Stimulated activated effector memory CD8-positive, alpha-beta T cell treated with anti-CD3 and anti-CD28 coated beads, Interleukin-12 subunit alpha, Interleukin-12 subunit beta, amount 100 ng/mL, for 72 hours (primary cell): ENCODE data around the gene BEAN1.

Experiments used
- ATAC-seq: fragments of 150-1000 bp; cut with Tn5 transposase; 2 replicates; pipeline ENCODE4 v1.10.0; 2021
- DNase-seq, 2 donors: peaks; one replicate each; pipeline ENCODE4 v3.0.0; 2021 to 2022; ENCODE audit warnings: low spot score in 2 of 2
- H3K27ac Mint-ChIP-seq: one replicate; pipeline ENCODE4 v1.8.0; 2022; ENCODE audit warnings: mild to moderate bottlenecking, mixed read lengths
- H3K36me3 Mint-ChIP-seq: one replicate; pipeline ENCODE4 v1.8.0; 2022; ENCODE audit warnings: mild to moderate bottlenecking, mixed read lengths
- H3K4me1 Mint-ChIP-seq: one replicate; pipeline ENCODE4 v1.8.0; 2022; ENCODE audit warnings: mixed read lengths
- H3K4me3 Mint-ChIP-seq: one replicate; pipeline ENCODE4 v1.8.0; 2022; ENCODE audit warnings: mild to moderate bottlenecking, mixed read lengths
- H3K9me3 Mint-ChIP-seq: one replicate; pipeline ENCODE4 v1.8.0; 2022; ENCODE audit warnings: mixed read lengths

Gene BEAN1

DNA sequence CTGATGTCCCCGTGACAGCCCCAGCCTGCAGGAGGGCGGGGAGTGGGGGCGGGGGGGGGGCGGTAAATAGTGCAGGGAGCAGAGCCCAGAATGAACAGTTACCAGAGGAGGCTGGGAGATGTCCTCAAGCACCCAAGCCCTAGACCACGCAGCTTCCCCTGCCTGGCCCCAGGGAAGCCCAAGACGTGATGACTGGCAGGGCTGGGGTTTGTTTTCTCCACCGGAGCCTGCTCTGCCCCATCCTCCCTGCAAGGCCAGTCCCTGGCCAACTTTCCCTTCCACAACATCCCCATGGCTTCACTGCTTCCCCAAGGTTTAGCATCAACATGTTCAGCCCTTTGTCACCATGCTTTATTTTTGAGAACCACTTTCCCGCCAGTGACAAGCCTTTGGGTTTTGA lies 1.4 kb upstream of the BEAN1 start:
- DNase-seq (no peak), ATAC-seq (no peak)
- H3K4me1 Mint-ChIP-seq: peaks cover 5% of the 10 kb centered on the region
- peaks cover 9% of the 10 kb centered on the region for H3K36me3 Mint-ChIP-seq
- no peaks in the 10 kb centered on the region for H3K9me3 Mint-ChIP-seq
- H3K4me3 Mint-ChIP-seq: peak overlapping the region; percentile 31
- H3K27ac Mint-ChIP-seq: no peak overlapping the region

DNA sequence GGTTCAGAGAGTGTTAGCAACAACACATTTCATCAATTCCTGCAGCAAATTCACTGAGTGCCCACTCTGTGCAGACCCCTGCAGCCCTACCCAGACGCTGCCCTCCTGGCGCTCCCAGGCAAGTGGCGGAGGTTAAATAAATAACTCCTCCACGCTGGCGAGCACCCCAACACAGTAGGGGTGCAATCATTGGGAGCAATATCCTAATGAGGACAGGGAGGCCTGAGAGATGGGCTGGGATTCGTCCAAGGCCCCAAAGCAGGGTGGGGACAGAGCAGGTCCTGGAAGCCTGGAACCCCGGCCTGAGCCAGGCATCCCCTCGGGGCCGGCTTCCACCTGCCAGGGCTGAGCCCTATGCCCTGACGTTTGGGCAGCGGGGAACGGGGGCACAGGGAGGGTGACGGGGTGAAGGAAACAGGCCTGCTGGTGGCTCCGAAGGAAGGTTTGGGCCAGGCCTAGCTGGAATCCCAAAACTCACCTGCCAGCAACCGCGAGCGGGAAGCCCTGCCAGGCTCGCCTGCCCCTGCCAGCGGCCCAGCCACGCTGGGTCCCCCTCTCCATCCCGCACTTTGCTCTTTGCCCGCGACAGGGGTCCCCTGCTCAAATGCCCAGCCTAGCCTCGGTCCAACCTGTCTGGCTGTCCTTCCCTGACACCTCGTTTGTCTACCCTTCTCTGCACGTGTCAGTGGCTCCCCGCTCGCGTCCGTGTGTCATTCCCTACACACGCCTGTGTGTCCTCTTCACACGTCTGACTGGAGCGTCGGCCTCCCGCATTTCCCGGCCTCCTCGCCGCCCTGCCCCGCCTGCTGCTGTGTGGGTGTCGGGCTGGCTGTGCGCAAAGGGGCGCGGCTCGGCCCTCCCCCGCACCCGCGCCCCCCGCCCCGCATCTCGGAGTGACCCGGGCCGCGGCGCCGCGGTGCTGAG lies 721 bp upstream of the BEAN1 start:
- ATAC-seq: peak; percentile 9
- Mint-ChIP-seq H3K36me3 (peaks cover 9% of the 10 kb centered on the region), H3K9me3 (no peaks in the 10 kb centered on the region), H3K4me1 (peaks cover 5% of the 10 kb centered on the region), H3K27ac (no peak overlapping the region), H3K4me3 (peak overlapping the region; percentile 31)
- no peak for DNase-seq

DNA sequence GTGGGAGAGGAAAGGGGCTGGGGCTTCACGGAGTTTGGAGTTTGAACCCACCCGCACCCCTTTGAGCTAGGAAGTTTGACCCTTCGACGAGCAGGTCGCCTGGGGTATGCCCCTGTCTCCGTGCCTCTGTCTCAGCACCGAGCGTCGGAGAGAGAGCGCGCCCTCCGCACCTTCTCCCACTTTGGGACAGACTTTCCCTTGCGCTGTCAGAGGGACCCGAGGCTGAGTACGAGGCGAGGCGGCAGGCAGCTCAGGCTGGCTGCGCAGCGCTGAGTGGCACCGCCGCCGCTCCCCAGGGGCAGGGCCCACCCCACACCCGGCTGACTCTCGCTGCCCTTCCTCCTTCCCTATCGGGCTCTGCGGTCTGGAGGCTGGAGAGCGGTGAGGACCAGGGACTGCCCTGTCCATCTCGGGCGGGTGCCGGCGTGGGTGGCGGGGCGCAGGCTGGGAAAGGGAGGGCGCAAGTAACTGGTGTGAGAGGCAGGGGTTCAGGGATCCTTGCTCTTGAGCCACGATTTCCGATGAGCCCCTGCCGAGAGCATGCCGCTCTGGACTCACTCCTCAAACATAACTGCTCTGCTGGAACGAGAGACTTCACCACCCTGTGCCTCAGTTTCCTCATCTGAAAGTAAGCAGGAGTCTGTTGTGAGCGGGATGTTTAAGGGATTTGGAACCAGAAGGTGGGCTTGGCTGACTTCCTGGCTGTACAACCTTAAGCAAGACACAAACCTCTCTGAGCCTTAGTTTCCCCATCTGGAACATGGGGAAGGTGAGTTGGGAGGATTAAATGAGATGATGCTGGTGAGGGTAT lies 981 bp downstream of the BEAN1 start:
- H3K9me3 Mint-ChIP-seq: no peaks in the 10 kb centered on the region
- H3K36me3 Mint-ChIP-seq: peaks cover 9% of the 10 kb centered on the region
- H3K4me1 Mint-ChIP-seq: peaks cover 5% of the 10 kb centered on the region
- ATAC-seq: peak; percentile 31
- no peak overlapping the region for H3K27ac Mint-ChIP-seq
- DNase-seq: no peak
- peak overlapping the region; percentile 20 for H3K4me3 Mint-ChIP-seq

DNA sequence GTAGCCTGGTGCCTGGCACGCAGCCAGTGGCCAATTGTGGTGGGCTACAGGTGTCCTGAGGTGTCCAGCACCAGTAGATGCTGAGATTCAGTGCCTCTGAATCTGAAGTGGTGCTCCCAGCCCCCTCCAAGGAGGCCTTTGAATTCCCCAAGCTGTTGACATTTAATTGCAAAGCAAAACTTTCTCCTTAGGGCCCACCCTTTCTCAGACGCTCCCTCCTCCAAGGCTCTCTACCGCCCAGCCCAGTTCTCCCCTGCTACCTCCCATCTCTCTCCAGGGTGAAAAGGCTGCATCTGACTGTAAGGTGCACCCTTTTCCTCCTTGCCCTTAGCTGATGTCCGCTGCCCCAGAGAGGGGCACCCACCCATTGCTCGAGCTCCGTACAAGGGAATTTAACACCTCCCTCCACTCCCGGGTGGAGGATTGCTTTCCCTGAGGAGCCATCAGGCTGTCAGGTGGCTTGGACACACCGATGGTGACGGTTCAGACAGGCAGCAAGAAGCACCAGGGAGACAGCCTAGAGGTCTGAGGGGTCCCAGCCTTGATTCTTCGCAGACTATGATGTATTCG lies 1.7 kb downstream of the BEAN1 start:
- DNase-seq (no peak), ATAC-seq (no peak)
- Mint-ChIP-seq H3K4me1 (peaks cover 5% of the 10 kb centered on the region), H3K4me3 (peak overlapping the region; percentile 20), H3K9me3 (no peaks in the 10 kb centered on the region), H3K36me3 (peaks cover 9% of the 10 kb centered on the region), H3K27ac (no peak overlapping the region)

DNA sequence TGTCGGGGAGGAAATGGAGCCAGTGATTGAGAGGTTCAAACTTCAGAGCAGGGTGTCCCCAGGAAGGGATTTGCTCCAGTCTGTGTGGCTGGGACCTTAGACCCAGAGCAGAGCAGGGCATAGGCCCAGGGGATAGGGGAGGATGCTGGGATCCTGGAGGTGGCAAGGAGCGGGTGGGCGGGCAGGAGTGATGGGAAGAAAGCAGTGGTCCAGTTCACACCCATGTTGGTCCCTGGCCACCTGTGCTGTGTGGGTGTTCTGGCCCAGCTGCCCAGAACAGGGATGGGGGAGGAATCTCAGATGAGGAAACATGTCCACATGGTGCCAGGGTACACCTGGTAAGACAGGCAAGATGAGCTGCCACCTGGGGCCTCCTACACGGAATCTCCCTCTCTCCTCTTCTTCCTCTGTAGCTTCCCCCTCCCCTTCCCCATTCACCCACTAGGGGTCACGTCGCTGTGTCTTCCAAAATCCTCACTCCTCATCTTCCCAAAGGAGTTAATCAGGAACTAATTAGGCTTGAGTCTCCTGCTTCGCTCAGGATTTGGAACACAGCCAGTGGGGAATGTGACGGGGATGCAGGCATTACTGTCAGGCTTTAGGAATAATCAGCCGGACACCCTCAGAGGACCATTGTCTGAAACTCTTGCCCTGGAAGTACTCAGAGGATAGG lies 2.3 kb downstream of the BEAN1 start:
- ATAC-seq: no peak
- no peak overlapping the region for H3K27ac Mint-ChIP-seq
- peaks cover 5% of the 10 kb centered on the region for H3K4me1 Mint-ChIP-seq
- peaks cover 9% of the 10 kb centered on the region for H3K36me3 Mint-ChIP-seq
- H3K4me3 Mint-ChIP-seq: no peak overlapping the region
- no peak for DNase-seq
- H3K9me3 Mint-ChIP-seq: no peaks in the 10 kb centered on the region

DNA sequence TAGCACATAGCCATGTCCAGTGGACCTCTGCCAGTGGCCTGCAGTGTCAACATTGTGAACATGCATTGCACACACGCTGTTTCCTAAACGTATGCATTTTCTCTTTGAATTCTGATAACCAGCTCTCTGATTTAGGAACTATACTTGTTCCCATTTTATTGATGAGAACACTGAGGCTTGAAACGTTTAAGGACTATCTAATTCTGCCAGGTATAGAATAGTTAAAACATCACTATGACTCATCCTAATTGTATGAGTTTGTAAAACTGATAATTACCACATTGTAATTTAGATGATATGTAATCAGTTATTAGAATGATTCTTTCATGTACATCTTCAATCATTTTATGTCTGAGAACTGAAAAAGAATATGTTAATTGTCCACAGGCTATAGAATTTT lies 3.1 kb downstream of the BEAN1 start:
- Mint-ChIP-seq H3K27ac (no peak overlapping the region), H3K9me3 (no peaks in the 10 kb centered on the region), H3K4me3 (no peak overlapping the region), H3K4me1 (peaks cover 5% of the 10 kb centered on the region), H3K36me3 (peaks cover 9% of the 10 kb centered on the region)
- ATAC-seq: no peak
- no peak for DNase-seq

DNA sequence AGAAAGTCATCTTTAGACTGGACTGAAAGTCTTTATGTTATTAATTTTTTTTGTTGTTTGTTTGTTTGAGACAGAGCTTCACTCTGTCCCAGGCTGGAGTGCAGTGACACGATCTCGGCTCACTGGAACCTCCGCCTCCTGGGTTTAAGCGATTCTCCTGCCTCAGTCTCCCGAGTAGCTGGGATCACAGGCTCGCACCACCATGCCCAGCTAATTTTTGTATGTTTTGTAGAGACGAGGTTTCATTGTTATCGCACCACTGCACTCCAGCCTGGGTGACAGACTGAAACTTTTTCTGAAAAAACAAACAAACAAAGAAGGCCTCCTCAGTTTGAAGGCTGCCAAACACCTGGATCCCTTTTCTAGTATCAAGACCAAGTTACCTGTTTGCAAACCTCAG lies 4.7 kb downstream of the BEAN1 start:
- H3K4me1 Mint-ChIP-seq: peaks cover under 1% of the 10 kb centered on the region
- no peak overlapping the region for H3K27ac Mint-ChIP-seq
- H3K36me3 Mint-ChIP-seq: peaks cover 9% of the 10 kb centered on the region
- no peak for ATAC-seq
- no peak for DNase-seq
- no peaks in the 10 kb centered on the region for H3K9me3 Mint-ChIP-seq
- no peak overlapping the region for H3K4me3 Mint-ChIP-seq

DNA sequence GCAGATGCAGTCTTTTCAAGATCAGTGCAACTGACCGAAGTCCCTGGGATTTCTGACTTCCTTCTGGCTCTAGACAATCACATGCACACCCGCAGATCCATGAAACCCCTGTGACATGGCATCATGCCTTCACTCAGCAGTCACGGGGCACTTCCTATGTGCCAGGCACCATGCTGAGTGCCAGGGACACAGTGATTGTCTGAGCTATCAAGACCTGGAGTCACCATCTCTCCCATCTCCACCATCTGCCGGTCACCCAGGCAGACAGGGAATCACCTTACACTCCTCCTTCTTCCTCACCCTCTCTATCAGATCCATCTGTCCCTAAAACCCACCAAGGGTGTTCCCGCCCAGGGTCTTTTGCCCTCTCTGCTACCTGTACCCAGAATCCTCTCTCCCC lies 5.3 kb downstream of the BEAN1 start:
- Mint-ChIP-seq H3K4me3 (no peak overlapping the region), H3K9me3 (no peaks in the 10 kb centered on the region), H3K36me3 (peaks cover 9% of the 10 kb centered on the region), H3K27ac (no peak overlapping the region), H3K4me1 (no peaks in the 10 kb centered on the region)
- no peak for DNase-seq
- ATAC-seq: no peak

DNA sequence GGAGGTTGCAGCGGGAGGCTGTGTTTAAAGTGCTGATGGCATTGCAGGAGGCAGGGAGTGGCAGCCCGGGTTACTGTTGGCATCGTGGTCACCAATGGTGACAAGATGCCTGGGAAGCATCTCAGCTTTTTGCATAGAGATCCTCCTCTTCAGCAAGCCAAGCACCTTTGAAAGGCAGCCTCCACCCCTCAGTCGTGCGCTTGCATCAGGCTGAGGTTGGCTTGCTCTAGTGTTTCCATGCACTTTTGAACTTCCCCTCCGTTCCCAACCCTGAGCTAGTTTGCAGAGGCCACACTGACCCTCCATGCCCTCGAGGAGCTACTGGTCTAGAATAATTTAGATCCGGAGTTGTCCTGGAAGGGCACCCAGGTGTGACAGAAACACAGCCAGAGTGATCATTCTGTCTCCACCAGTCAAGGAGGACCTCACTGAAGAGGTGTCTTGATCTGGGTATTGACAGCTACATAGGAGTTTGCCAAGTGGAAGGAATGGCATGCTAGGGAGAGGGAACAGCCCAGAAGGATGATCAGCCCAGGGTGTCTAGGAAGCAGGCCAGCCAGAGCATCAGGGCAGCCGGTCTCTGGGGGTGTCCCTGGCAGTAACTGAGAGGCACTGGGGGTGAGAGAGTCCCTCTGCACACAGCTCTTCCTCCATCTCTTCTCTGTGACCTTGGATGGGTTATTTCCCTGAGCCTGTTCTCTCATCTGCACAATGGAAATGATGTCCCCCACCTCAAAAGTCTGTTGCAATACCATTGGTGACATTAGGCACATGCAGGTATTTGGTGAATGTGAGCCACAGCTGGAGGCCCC lies 7.7 kb downstream of the BEAN1 start:
- Mint-ChIP-seq H3K4me3 (no peak overlapping the region), H3K9me3 (no peaks in the 10 kb centered on the region), H3K4me1 (no peaks in the 10 kb centered on the region), H3K36me3 (no peaks in the 10 kb centered on the region), H3K27ac (no peak overlapping the region)
- DNase-seq (no peak), ATAC-seq (no peak)

DNA sequence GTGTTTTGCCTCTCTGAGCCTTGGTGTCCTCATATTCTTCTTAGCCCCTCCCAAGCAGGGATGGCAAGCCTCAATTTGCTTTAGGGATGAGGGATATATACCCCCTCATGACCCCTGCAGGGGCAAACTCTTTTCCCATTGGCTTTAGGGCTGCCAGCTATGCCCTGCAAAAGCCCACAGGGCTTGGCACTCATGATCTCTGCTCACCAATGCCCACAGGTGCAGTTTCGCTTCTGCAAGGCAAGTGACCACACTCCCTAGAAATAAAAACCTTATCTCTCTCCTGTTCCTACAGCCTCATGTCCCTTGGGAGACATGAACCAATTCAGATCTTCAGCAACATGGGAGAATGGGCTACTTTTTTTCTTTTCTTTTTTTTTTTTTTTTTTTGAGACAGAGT lies 8.8 kb downstream of the BEAN1 start:
- DNase-seq (no peak), ATAC-seq (no peak)
- no peak overlapping the region for H3K4me3 Mint-ChIP-seq
- H3K4me1 Mint-ChIP-seq: no peaks in the 10 kb centered on the region
- H3K27ac Mint-ChIP-seq: no peak overlapping the region
- no peaks in the 10 kb centered on the region for H3K9me3 Mint-ChIP-seq
- no peaks in the 10 kb centered on the region for H3K36me3 Mint-ChIP-seq

DNA sequence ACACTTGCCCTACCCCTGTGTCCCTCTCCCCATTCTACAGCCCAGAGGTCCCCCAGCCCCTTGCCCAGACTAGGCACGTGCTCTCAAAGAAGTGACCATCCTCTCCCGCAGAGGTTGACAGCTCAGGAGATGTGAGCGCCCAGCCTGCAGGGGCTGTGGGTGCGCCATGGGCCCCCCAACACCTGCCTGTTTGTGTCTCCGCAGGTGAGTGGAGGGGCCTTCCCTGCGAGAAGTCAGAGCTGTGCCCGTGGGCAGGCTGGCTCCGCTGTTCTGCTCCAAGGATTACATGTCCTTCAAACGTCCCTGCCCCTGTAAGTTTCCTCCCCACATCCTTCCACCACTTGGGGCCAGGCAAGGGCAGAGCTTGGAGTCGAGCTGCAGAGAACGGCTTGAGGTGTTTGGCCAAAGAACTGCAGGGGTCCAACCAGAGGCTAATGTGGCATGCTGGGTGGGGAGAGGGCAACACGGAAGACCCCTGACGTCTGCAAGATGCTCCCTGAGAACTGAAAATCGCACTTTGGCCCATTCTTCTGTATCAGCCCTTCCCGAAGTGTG lies 10.4 kb downstream of the BEAN1 start:
- Mint-ChIP-seq H3K27ac (no peak overlapping the region), H3K9me3 (no peaks in the 10 kb centered on the region), H3K4me1 (no peaks in the 10 kb centered on the region), H3K36me3 (no peaks in the 10 kb centered on the region), H3K4me3 (no peak overlapping the region)
- DNase-seq (no peak), ATAC-seq (no peak)

DNA sequence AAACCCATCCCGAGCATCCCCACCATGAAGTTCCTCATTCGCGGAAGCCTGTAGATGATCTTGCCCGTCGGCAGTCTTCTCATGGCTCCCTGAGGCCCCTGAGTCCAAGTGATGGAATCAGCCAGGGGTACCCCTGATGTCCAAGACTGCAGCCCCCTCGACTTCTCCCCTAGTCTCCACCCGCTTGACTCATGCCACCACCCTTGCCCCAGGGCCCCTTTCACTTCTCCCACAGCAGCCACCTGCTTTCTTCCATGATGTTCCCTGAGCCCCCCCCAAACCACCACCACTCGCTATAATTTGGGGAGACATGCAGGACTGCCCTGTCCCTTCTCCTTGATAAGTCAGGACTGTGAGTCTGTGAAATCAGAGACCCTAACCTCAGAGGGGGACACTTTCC lies 11.4 kb downstream of the BEAN1 start:
- H3K36me3 Mint-ChIP-seq: no peaks in the 10 kb centered on the region
- H3K4me3 Mint-ChIP-seq: no peak overlapping the region
- ATAC-seq (no peak), DNase-seq (no peak)
- H3K4me1 Mint-ChIP-seq: no peaks in the 10 kb centered on the region
- H3K27ac Mint-ChIP-seq: no peak overlapping the region
- H3K9me3 Mint-ChIP-seq: no peaks in the 10 kb centered on the region

DNA sequence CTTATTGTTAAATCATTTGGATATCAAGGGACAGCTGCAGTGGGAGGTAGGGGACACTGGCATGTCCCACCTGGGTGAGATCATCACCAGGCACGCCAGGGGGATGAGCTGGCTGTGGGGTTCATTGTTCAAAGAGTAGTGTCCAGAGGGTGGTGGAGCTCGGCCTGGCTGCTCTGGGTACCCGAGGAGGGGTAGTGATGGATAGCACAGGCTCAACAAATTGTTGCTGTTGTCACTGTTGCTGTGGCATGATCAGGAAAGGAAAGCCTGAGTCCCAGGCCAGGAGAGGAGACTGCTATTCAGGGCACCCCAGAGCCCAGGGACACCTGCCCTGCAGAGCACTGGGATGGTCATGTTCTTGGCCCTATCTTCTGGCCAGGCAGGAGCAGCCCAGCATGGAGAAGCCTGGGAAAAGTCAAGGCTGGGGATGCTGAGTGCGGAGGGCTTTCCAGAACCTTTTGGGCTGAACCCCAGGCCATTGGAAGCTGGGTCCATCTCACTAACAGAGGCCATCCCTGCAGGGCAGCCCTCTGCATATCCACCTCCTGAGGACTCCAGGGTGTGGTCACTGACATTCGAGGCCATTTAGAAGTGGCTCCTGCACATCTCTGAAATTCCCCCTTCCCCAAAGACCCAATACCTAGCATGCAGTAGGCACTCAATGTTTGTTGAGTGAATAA lies 12.1 kb downstream of the BEAN1 start:
- peak; percentile 16 for ATAC-seq
- Mint-ChIP-seq H3K9me3 (no peaks in the 10 kb centered on the region), H3K36me3 (no peaks in the 10 kb centered on the region), H3K4me1 (no peaks in the 10 kb centered on the region), H3K27ac (no peak overlapping the region), H3K4me3 (no peak overlapping the region)
- DNase-seq: no peak

DNA sequence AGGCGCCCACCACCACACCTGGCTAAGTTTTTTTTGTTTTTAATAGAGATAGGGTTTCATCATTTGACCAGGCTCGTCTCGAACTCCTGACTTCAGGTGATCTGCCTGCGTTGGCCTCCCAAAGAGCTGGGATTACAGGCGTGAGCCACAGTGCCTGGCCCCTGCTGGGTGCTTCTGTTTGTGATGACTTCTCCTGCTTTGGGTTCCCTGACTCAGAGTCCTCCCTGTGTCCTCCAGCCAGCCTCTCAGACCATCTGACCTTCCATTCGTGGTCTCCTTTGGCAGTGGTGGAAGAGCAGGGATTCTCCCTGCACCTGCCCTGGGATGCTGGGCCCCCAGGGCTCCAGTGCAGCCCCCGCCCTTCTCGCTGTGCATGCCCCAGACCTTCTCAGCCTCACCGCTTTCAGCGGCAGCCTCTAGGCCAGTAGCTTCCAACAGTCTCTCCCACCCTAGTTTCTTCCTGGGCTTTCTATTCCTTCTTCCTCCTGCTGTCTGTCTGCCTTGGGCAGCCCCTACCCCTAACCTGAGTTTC lies 13.2 kb downstream of the BEAN1 start:
- no peak overlapping the region for H3K27ac Mint-ChIP-seq
- H3K4me1 Mint-ChIP-seq: no peaks in the 10 kb centered on the region
- ATAC-seq: no peak
- H3K9me3 Mint-ChIP-seq: no peaks in the 10 kb centered on the region
- no peaks in the 10 kb centered on the region for H3K36me3 Mint-ChIP-seq
- no peak for DNase-seq
- H3K4me3 Mint-ChIP-seq: no peak overlapping the region
